Measurements from ENCODE around the gene PCA3. TPM values are rescaled to one million over a fixed set of nuclear protein-coding genes. Genes with fewer than 3 reads are reported as not detected.
A peak's percentile ranks its signal among the peaks of the same experiment; 100 is the strongest.

The PCA3 gene
- total RNA-seq: not detected
- polyA plus RNA-seq: not detected
- long read RNA-seq, donor 1: 0 reads
- long read RNA-seq, donor 2: 0 reads
- long read RNA-seq, donor 3: 0 reads

DNA sequence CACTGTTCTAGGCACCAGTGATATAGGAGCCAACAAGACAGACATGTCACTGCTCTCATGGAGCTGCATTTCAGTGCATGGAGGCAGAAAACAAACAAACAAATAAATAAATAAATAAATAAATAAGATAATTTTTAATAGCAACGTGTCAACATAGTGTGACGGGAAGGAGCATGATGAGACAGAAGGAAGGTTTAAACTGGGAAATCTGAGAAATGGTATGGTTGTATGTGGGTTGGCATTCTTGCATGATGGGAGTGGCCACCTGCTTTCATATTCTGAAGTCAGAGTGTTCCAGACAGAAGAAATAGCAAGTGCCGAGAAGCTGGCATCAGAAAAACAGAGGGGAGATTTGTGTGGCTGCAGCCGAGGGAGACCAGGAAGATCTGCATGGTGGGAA is at the start of gene PCA3:
Gene PCA3, plus strand, starts transcription at position 301 of the 400 bp plus-strand sequence.
- no peak within 1 kb of the TSS for H3K4me3 ChIP-seq
- H3K4me1 ChIP-seq: no peaks in the 10 kb centered on the region
- 92 to 95% (median 93%) methylated on average over 4 of the region's 4 CpGs for WGBS, 4 donors
- H3K27me3 ChIP-seq: peaks cover 0 to 7% (median 0%) of the 10 kb centered on the region in 9 donors
- H3K36me3 ChIP-seq: no peaks in the 10 kb centered on the region
- no peaks in the 10 kb centered on the region for H3K9me3 ChIP-seq
- ATAC-seq: no peak
- no peak for TF ChIP-seq POLR2A (IDR thresholded peaks at IDR 0.05)
- TF ChIP-seq, protein P1, sequence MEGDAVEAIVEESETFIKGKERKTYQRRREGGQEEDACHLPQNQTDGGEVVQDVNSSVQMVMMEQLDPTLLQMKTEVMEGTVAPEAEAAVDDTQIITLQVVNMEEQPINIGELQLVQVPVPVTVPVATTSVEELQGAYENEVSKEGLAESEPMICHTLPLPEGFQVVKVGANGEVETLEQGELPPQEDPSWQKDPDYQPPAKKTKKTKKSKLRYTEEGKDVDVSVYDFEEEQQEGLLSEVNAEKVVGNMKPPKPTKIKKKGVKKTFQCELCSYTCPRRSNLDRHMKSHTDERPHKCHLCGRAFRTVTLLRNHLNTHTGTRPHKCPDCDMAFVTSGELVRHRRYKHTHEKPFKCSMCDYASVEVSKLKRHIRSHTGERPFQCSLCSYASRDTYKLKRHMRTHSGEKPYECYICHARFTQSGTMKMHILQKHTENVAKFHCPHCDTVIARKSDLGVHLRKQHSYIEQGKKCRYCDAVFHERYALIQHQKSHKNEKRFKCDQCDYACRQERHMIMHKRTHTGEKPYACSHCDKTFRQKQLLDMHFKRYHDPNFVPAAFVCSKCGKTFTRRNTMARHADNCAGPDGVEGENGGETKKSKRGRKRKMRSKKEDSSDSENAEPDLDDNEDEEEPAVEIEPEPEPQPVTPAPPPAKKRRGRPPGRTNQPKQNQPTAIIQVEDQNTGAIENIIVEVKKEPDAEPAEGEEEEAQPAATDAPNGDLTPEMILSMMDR (IDR thresholded peaks at IDR 0.05): no peak
- intact Hi-C loops (cut with DNase I): no loop called here
- H3K27ac ChIP-seq: no peak within 1 kb of the TSS
- no peak for DNase-seq

DNA sequence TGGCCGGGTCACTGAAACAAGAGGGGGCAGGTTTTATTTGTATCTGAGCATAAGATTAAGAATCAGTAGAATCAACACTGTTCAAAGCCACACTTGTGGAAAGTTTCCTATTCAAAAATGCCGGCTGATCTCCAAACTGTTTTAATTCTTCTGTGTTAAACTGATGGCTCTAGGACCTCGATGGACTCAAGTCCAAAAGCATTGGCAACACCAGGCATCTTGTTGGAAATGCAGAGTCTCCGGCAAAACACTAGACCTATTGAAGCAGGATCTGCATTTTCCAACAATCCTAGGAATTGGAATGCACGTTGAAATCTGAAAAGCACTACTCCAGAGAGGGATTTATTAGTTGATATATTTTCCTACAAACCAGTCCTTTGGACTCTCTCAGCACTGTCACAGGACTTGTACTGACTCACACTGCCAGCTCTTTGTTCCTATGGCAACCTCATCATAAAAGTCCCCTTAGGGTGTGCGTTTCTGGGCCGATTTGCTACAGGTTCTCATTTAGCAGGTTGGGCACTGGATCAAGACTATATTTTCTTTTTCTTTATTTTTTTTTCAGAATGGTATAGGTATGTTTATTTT is 48.1 kb upstream of the PCA3 start:
- Histone ChIP-seq H3K27me3 (peaks cover 0 to 4% (median 0%) of the 10 kb centered on the region in 9 donors), H3K4me1 (peaks cover 0 to 10% (median 0%) of the 10 kb centered on the region in 12 donors), H3K27ac (no peak overlapping the region), H3K9me3 (no peaks in the 10 kb centered on the region), H3K4me3 (no peak overlapping the region), H3K36me3 (no peaks in the 10 kb centered on the region)
- WGBS, 4 donors: 84 to 89% (median 87%) methylated on average over 7 of the region's 7 CpGs
- TF ChIP-seq, protein P1 (IDR thresholded peaks at IDR 0.05): no peak
- TF ChIP-seq POLR2A (IDR thresholded peaks at IDR 0.05): no peak
- intact Hi-C loops (cut with DNase I): no loop called here
- ATAC-seq: no peak
- no peak for DNase-seq

DNA sequence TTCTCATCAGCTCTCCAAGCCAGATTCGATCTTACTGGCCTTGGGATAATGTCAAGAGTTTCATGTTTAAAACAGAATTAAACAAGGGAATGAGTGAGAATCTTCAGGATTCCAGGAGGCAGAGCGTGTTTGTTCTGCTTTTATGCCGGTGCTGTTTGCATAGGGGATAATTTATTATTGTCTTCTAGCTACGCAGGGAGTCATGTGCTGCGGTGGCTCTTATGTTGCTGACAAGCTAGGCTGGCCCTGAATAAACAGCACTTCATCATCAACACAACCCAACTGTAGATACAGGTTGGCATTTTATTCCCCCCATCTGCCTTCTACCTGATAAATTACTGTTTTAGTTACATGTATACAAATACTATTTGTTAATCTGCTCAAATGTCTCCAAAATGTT is 47.1 kb upstream of the PCA3 start:
- TF ChIP-seq POLR2A (IDR thresholded peaks at IDR 0.05): no peak
- TF ChIP-seq, protein P1 (IDR thresholded peaks at IDR 0.05): no peak
- DNase-seq (no peak), ATAC-seq (no peak)
- WGBS, 4 donors: 82 to 93% (median 87%) methylated on average over 5 of the region's 5 CpGs
- Histone ChIP-seq H3K4me1 (peaks cover 0 to 10% (median 0%) of the 10 kb centered on the region in 12 donors), H3K4me3 (no peak overlapping the region), H3K9me3 (no peaks in the 10 kb centered on the region), H3K27ac (no peak overlapping the region), H3K36me3 (no peaks in the 10 kb centered on the region), H3K27me3 (peaks cover 0 to 4% (median 0%) of the 10 kb centered on the region in 9 donors)
- intact Hi-C loops (cut with DNase I): no loop called here

DNA sequence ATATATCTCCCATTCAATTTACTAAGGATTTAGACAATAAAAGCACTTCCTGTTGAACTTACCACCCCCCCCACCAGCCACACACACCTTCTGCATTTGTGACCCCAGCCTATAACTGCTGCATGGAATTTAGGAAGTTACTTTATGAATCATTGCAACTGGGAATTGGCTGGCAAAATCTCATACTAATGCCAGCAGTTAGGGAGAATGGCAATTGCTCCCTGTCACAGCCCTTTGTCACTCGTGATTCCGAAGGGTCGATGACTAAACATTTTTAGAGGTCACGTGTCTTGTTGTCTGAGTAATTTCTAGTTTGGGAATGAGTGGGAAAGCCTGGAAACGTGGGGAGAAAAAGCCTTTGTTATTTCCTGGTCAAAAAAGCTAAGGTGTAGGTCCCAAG is 46.6 kb upstream of the PCA3 start:
- H3K27me3 ChIP-seq: peaks cover 0 to 4% (median 0%) of the 10 kb centered on the region in 9 donors
- TF ChIP-seq, protein P1 (IDR thresholded peaks at IDR 0.05): no peak
- no peaks in the 10 kb centered on the region for H3K9me3 ChIP-seq
- H3K4me1 ChIP-seq: peaks cover 0 to 10% (median 0%) of the 10 kb centered on the region in 12 donors
- WGBS, 4 donors: 43 to 56% (median 51%) methylated on average over 5 of the region's 5 CpGs
- no peak for ATAC-seq
- no peak overlapping the region for H3K4me3 ChIP-seq
- intact Hi-C loops (cut with DNase I): no loop called here
- H3K36me3 ChIP-seq: no peaks in the 10 kb centered on the region
- no peak for DNase-seq
- peak overlapping the region in 1 of 12 donors; percentile 13 for H3K27ac ChIP-seq

Measured in heart left ventricle (tissue), 16 donors.